Neuronal stem cell (in vitro differentiated cells): ENCODE data around the gene GRPEL2.

Experiments
- DNase-seq: peaks from one replicate; pipeline ENCODE4 v3.0.0-alpha.2; 2013; ENCODE audit warnings: low spot score
- H2AFZ ChIP-seq: one replicate; pipeline ENCODE4 v1.6.1; 2013; ENCODE audit warnings: mild to moderate bottlenecking, low read length, inconsistent platforms
- H2AK5ac ChIP-seq: 2 replicates; pipeline ENCODE4 v1.6.1; 2013; ENCODE audit warnings: low read depth, mild to moderate bottlenecking, inconsistent platforms, low read length, moderate library complexity, mixed read lengths
- H2BK120ac ChIP-seq: 2 replicates; pipeline ENCODE4 v1.6.1; 2013; ENCODE audit warnings: low read depth, mild to moderate bottlenecking, inconsistent platforms, low read length, moderate library complexity, mixed read lengths
- H2BK12ac ChIP-seq: one replicate; pipeline ENCODE4 v1.6.1; 2013; ENCODE audit warnings: low read length, inconsistent platforms
- H2BK15ac ChIP-seq: 2 replicates; pipeline ENCODE4 v1.6.1; 2013; ENCODE audit warnings: mild to moderate bottlenecking, low read length, inconsistent platforms, mixed read lengths
- H2BK5ac ChIP-seq: one replicate; pipeline ENCODE4 v1.6.1; 2013; ENCODE audit warnings: inconsistent platforms, mild to moderate bottlenecking, low read length, moderate library complexity
- H3K14ac ChIP-seq: one replicate; pipeline ENCODE4 v1.6.1; 2013; ENCODE audit warnings: low read length, inconsistent platforms
- H3K18ac ChIP-seq: 2 replicates; pipeline ENCODE4 v1.6.1; 2013; ENCODE audit warnings: low read length, inconsistent platforms
- H3K23ac ChIP-seq: 2 replicates; pipeline ENCODE4 v1.6.1; 2013; ENCODE audit warnings: low read depth, mild to moderate bottlenecking, mixed read lengths, low read length, inconsistent platforms; ENCODE audit not compliant: poor library complexity
- H3K27ac ChIP-seq: replicated peaks from 3 replicates; pipeline ENCODE4 v1.5.1; 2013; ENCODE audit warnings: low read length, inconsistent platforms
- H3K27me3 ChIP-seq, 3 experiments: 2 replicates each; pipeline ENCODE4 v1.6.1; 2013; ENCODE audit warnings: low read length in 3 of 3, mild to moderate bottlenecking in 2 of 3, inconsistent platforms in 1 of 3, low read depth in 1 of 3, mixed read lengths in 1 of 3, moderate library complexity in 1 of 3; ENCODE audit not compliant: control insufficient read depth in 3 of 3, insufficient read depth in 3 of 3
- H3K36me3 ChIP-seq, 2 donors: replicated peaks in 1 of 2; 2 replicates each; pipeline ENCODE4 v1.6.1; 2013; ENCODE audit warnings: low read length in 2 of 2; ENCODE audit not compliant: control insufficient read depth in 2 of 2, insufficient read depth in 2 of 2
- H3K4ac ChIP-seq: 2 replicates; pipeline ENCODE4 v1.6.1; 2013; ENCODE audit warnings: inconsistent platforms, mild to moderate bottlenecking, low read length, moderate library complexity
- H3K4me1 ChIP-seq, 2 donors: 1 replicate in 1 of 2; 2 replicates in 1 of 2; pipeline ENCODE4 v1.6.1; 2013; ENCODE audit warnings: low read length in 2 of 2, low read depth in 1 of 2; ENCODE audit not compliant: control insufficient read depth in 2 of 2, insufficient read depth in 1 of 2
- H3K4me2 ChIP-seq: one replicate; pipeline ENCODE4 v1.6.1; 2013; ENCODE audit warnings: mild to moderate bottlenecking, low read length, inconsistent platforms; ENCODE audit not compliant: insufficient read depth, poor library complexity, severe bottlenecking
- H3K4me3 ChIP-seq, 2 donors: 2 replicates each; pipeline ENCODE4 v1.5.1; 2013; ENCODE audit warnings: low read length in 2 of 2, mild to moderate bottlenecking in 2 of 2, inconsistent platforms in 1 of 2, moderate library complexity in 1 of 2
- H3K79me1 ChIP-seq: one replicate; pipeline ENCODE4 v1.6.1; 2013; ENCODE audit warnings: low read depth, mild to moderate bottlenecking, inconsistent platforms, low read length, moderate library complexity
- H3K9ac ChIP-seq: one replicate; pipeline ENCODE4 v1.6.1; 2013; ENCODE audit warnings: mild to moderate bottlenecking, low read depth, low read length, inconsistent platforms; ENCODE audit not compliant: poor library complexity
- H3K9me3 ChIP-seq, 2 donors: replicated peaks in 1 of 2; 2 replicates each; pipeline versions ENCODE3 to v1.6.1; 2013; ENCODE audit warnings: low read length in 2 of 2, mild to moderate bottlenecking in 2 of 2, inconsistent platforms in 1 of 2, low read depth in 1 of 2, mixed read lengths in 1 of 2, moderate library complexity in 1 of 2; ENCODE audit not compliant: control insufficient read depth in 2 of 2, insufficient read depth in 1 of 2
- H4K8ac ChIP-seq: one replicate; pipeline ENCODE4 v1.6.1; 2013; ENCODE audit warnings: low read depth, mild to moderate bottlenecking, inconsistent platforms, low read length, moderate library complexity
- H4K91ac ChIP-seq: one replicate; pipeline ENCODE4 v1.6.1; 2013; ENCODE audit warnings: low read length, low read depth, mild to moderate bottlenecking, inconsistent platforms; ENCODE audit not compliant: poor library complexity
- WGBS, 2 donors: extraction: QIAGEN DNeasy Blood & Tissue Kit; methylation state at CpG; one replicate each; pipeline ENCODE4 v1.1.7; 2013; ENCODE audit warnings: missing lambda C conversion rate in 2 of 2, mixed read lengths in 1 of 2; ENCODE audit not compliant: insufficient read length in 2 of 2, insufficient replicate concordance in 1 of 2; ENCODE audit errors: extremely low coverage in 2 of 2; 5-methylcytosine and 5-hydroxymethylcytosine counted together

Gene GRPEL2

GRCh38 chr5:149314571-149315111 is 30.7 kb upstream of the GRPEL2 start:
- Histone ChIP-seq H3K4ac (no peak overlapping the region), H3K4me2 (no peak overlapping the region), H2BK5ac (no peak overlapping the region), H4K8ac (no peak overlapping the region), H3K23ac (no peak overlapping the region), H3K9me3 (no peaks in the 10 kb centered on the region), H2AFZ (no peak overlapping the region), H4K91ac (no peak overlapping the region), H3K4me1 (peaks cover 0 to 2% of the 10 kb centered on the region in 2 donors), H2BK120ac (no peak overlapping the region), H3K18ac (no peak overlapping the region), H2BK12ac (no peak overlapping the region), H3K36me3 (no peaks in the 10 kb centered on the region), H3K27ac (no peak overlapping the region), H3K14ac (no peak overlapping the region), H3K27me3 (peaks cover 0 to 17% (median 0%) of the 10 kb centered on the region in 3 experiments), H3K9ac (no peak overlapping the region), H3K79me1 (no peaks in the 10 kb centered on the region), H3K4me3 (no peak overlapping the region), H2BK15ac (no peak overlapping the region), H2AK5ac (no peak overlapping the region)
- no CpG with 5 or more reads among the region's 4 CpGs for WGBS, 2 donors
- DNase-seq: no peak

GRCh38 chr5:149315753-149316152 is 29.5 kb upstream of the GRPEL2 start:
- Histone ChIP-seq H3K27me3 (peaks cover 0 to 14% (median 0%) of the 10 kb centered on the region in 3 experiments), H2AK5ac (peak overlapping the region; percentile 43), H3K4me3 (no peak overlapping the region), H2BK12ac (no peak overlapping the region), H4K91ac (no peak overlapping the region), H3K9ac (peak overlapping the region; percentile 54), H3K14ac (no peak overlapping the region), H2BK5ac (peak overlapping the region; percentile 48), H3K4me2 (no peak overlapping the region), H3K9me3 (no peaks in the 10 kb centered on the region), H3K4ac (no peak overlapping the region), H3K79me1 (no peaks in the 10 kb centered on the region), H4K8ac (no peak overlapping the region), H3K18ac (no peak overlapping the region), H3K36me3 (no peaks in the 10 kb centered on the region), H3K4me1 (peaks cover 0 to 5% of the 10 kb centered on the region in 2 donors), H2BK120ac (peak overlapping the region; percentile 35), H2BK15ac (no peak overlapping the region), H3K23ac (no peak overlapping the region), H3K27ac (no peak overlapping the region), H2AFZ (no peak overlapping the region)
- no peak for DNase-seq
- WGBS, 2 donors: no CpG with 5 or more reads among the region's 6 CpGs

GRCh38 chr5:149317281-149318048 is 27.8 kb upstream of the GRPEL2 start:
- Histone ChIP-seq H3K79me1 (no peaks in the 10 kb centered on the region), H3K4me3 (no peak overlapping the region), H4K8ac (peak overlapping the region; percentile 4), H3K4me2 (no peak overlapping the region), H3K36me3 (no peaks in the 10 kb centered on the region), H3K9ac (no peak overlapping the region), H3K4me1 (peaks cover 0 to 7% of the 10 kb centered on the region in 2 donors), H2BK12ac (peak overlapping the region; percentile 16), H3K27me3 (peaks cover 0 to 9% (median 0%) of the 10 kb centered on the region in 3 experiments), H3K14ac (no peak overlapping the region), H3K18ac (peak overlapping the region; percentile 16), H3K9me3 (no peaks in the 10 kb centered on the region), H3K4ac (no peak overlapping the region), H2BK15ac (no peak overlapping the region), H4K91ac (no peak overlapping the region), H2AK5ac (peak overlapping the region; percentile 28), H2AFZ (peak overlapping the region; percentile 73), H3K27ac (no peak overlapping the region), H3K23ac (no peak overlapping the region), H2BK120ac (no peak overlapping the region), H2BK5ac (no peak overlapping the region)
- peak; percentile 26 for DNase-seq
- WGBS, 2 donors: no CpG with 5 or more reads among the region's 14 CpGs

GRCh38 chr5:149319174-149319573 is 26.1 kb upstream of the GRPEL2 start:
- no CpG with 5 or more reads among the region's 3 CpGs for WGBS, 2 donors
- Histone ChIP-seq H2AFZ (no peak overlapping the region), H3K27ac (no peak overlapping the region), H3K14ac (no peak overlapping the region), H4K91ac (no peak overlapping the region), H3K79me1 (no peaks in the 10 kb centered on the region), H3K9ac (no peak overlapping the region), H3K27me3 (peaks cover 0 to 5% (median 0%) of the 10 kb centered on the region in 3 experiments), H4K8ac (no peak overlapping the region), H2AK5ac (no peak overlapping the region), H3K4me1 (peaks cover 0 to 7% of the 10 kb centered on the region in 2 donors), H3K36me3 (no peaks in the 10 kb centered on the region), H2BK12ac (no peak overlapping the region), H3K4me3 (no peak overlapping the region), H2BK15ac (no peak overlapping the region), H3K18ac (no peak overlapping the region), H3K23ac (peak overlapping the region; percentile 16), H2BK120ac (no peak overlapping the region), H3K9me3 (no peaks in the 10 kb centered on the region), H3K4ac (no peak overlapping the region), H2BK5ac (no peak overlapping the region), H3K4me2 (no peak overlapping the region)
- no peak for DNase-seq
